GM18505 (cell line): ENCODE data around the gene SDHAF3.
"Not testable (repeated sequence)": the region's sequence is repeated elsewhere in the genome, so short reads cannot be mapped to it uniquely, and the experiment has no call there.

Experiments
- ATAC-seq: cut with Tn5 transposase; IDR thresholded peaks from one replicate; pipeline ENCODE4 v1.9.1; 2021; ENCODE audit not compliant: unreplicated experiment
- POLR2A ChIP-seq: IDR thresholded peaks from 4 replicates; pipeline ENCODE4 v1.6.1; 2011; ENCODE audit warnings: borderline replicate concordance; ENCODE audit not compliant: insufficient read depth, insufficient read length; ENCODE audit errors: extremely low read depth

SDHAF3 gene

DNA sequence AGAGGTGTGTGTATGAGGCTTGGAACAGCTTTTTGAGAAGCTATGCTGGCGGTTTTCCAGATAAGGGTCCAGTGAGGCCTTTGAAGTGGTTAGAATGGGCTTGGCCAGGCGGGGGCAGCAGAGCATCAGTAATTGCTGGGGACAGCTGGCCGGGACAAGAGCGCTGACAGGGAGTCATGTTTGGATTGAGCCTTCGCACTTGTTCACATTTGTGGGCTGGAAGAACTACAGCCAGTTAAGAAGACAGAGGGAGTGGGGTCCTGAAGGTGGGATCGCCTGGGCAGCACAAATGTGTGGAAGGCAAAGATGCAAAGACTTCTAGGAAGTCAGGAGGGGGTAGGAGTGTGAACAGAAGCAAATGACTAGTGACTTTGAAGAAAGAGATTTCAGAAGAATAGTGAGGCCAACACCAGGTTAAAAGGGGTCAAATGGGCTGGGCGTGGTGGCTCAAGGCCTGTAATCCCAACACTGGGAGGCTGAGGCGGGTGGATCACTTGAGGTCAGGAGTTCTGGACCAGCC, 12.7 kb upstream of the SDHAF3 start:
- peak; percentile 96 for ATAC-seq
- TF ChIP-seq POLR2A = no peak

DNA sequence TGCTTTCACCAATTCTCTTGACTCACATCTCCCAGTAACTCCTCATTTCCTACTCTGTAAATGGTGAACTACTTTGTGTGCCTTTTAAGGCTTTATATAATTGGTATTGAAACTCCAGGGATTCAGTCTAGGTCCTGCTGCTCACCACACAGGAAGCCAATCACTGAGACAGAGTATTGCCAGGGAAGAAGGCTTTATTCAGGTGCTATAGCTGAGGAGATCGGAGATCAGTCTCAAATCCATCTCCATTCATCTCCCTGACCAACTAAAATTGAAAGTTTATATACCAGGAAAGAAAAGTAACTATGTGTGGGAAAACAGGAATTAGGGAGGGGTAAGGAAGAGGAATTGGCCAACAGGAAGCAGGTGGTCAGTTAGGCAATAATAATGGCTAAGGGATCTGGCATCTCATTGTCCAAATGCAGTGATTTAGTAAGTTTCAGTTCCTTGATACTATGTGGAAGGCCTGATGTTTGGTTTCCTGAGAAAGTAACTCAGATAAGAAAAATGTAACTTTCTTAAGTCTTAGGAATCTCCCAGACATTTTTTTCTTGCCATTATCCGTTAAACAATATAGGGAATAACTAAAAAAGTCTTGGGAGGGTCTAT, 10.2 kb upstream of the SDHAF3 start:
- TF ChIP-seq POLR2A = no peak
- ATAC-seq = no peak

DNA sequence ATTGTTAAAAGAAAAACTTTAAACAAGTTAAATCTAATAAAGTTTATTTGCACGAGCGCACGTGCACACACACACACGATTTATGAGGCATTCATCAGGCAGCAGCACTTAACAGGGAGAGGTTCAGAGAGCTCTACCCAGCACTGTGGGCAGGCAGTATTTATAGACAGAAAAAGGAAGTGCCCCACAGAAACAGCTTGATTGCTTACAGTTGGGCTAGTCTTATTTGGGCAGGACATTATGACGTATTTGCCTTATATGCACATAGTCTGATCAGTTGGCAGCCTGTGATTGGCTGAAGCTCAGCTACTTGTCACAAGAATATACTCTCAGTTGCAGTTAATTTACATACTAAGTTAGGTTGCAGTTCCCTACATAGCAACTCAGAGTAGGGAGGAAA, 1.2 kb upstream of the SDHAF3 start:
- no peak for ATAC-seq
- TF ChIP-seq POLR2A = no peak

DNA sequence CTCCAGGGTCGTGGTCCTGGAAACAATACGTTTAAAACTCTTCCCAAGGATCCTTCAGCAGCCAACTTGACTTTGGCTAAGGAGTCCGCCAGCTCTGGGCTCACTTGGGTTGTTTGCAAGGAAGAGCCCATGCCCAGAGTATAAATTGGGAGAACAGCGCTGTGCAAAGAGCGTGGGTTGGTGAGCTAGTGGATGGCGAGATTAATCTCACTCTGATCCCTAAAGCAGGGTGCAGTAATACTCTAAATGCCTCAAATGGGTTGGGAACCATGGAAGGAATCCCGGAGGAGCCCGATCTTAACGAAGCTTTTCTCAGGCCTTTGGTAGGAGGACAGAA, 495 bp upstream of the SDHAF3 start:
- TF ChIP-seq POLR2A = no peak
- ATAC-seq = no peak

DNA sequence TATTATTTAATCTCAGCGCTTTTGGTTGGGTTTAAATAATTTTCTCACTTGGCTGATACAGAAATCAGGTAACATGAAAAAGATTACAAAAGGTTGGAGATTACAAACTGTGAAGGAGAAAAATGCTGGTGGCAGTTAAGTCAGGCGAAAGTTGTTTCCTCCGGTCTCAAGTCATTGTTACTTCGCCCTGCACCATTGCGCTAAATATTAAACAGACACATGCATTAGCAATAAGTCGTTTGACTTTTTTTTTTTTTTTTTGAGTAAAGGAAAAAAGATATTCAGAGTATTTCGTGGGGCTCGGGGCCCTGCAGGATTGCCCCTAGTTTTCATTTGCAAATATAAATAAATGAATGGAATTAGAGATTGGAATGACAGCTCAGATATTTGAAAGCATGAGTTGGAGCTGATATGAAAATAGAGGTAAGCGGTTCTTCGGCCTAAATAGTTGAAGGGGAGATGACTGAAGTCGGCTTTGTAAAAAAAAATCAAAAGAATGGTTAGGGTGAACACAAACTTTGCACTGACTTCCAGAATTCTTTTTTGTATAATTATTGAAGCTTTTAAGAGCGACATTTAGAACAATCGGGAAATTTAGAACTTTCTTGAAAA, 914 bp downstream of the SDHAF3 start:
- ATAC-seq = no peak
- no peak for TF ChIP-seq POLR2A

DNA sequence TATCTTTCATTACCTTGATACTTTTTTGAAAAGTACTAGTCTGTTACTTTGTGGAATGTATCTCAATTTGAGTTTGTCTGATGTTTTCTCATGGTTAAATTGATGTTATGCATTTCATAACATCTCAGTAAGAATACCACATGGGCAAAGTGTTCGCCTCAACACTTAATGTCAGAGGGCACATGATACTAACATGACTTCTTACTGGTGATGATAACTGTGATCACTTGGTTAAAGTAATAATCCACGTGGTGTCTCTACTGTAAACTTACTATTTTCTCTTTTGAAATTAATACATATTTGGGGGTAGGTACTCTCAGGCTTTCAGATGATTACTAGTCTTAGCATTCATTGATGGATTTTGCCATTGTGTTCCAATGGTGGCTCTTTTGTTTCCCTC, 2.2 kb downstream of the SDHAF3 start:
- ATAC-seq = no peak
- no peak for TF ChIP-seq POLR2A

DNA sequence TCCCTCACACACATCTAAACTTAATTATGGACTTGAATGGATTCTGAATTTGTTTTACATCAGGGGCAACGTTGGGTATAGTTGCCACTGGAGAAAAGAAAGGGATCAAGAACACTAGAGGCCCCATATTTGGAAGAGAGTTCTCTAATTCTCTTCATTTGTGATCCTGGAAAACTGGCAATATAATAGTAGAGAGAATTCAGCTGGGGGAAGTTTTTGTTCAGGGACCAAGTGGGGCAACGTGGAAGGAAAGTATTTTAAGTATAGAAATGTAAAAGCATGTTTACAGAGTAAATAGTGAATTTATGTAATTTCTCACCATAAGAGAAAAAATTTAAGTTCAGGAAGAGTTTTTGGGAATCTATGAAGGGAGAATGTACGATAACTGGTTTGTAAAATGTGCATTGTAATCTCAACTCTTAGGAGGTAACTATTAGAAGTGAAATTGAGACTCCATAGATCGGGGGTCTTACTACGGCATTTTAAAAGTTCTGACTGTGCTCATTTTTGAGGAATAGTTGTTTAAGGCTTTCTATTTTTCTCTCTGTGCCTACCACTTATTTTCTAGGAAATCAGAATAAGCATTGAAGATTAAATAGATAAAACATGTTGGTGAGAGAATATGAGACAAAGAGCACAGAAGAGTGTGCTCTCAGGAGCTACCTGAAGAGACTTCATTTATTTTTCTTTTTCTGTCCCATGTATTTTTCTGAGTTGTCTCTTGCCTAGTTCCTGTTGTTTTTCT, 3.4 kb downstream of the SDHAF3 start:
- no peak for ATAC-seq
- TF ChIP-seq POLR2A = no peak

DNA sequence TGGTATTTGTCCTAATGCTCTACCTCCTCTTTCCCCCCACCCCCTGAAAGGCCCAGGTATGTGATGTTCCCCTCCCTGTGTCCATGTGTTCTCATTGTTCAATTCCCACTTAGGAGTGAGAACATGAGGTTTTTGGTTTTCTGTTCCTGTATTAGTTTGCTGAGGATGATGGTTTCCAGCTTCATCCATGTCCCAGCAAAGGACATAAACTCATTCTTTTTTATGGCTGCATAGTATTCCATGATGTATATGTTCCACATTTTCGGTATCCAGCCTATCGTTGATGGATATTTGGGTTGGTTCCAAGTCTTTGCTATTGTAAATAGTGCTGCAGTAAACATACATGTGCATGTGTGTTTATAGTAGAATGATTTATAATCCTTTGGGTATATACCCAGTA, 5.6 kb downstream of the SDHAF3 start:
- not testable (repeated sequence) for ATAC-seq

DNA sequence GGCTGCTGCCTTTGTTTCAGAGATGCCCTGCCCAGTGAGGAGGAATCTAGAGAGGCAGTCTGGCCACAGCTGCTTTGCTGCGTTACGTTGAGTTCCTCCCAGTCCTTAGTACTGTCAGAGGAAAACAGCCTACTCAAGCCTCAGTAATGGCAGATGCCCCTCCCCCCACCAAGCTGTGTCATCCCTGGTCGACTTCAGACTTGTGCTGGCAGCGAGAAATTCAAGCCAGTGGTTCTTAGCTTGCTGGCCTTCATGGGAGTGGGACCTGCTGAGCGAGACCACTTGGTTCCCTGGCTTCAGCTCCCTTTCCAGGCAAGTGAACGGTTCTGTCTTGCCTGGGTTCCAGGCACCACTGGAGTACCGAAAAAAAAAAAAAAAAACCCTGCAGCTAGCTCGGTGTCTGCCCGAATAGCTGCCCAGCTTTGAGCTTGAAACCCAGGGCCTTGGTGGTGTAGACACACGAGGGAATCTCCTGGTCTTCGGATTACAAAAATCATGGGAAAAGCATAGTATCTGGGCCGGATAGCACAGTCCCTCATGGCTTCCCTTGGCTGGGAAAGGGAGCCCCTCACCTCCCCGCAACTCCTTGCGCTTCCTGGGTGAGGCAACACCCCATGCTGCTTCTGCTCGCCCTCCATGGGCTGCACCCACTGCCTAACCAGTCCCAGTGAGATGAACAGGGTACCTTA, 9.1 kb downstream of the SDHAF3 start:
- no peak for TF ChIP-seq POLR2A
- no peak for ATAC-seq

DNA sequence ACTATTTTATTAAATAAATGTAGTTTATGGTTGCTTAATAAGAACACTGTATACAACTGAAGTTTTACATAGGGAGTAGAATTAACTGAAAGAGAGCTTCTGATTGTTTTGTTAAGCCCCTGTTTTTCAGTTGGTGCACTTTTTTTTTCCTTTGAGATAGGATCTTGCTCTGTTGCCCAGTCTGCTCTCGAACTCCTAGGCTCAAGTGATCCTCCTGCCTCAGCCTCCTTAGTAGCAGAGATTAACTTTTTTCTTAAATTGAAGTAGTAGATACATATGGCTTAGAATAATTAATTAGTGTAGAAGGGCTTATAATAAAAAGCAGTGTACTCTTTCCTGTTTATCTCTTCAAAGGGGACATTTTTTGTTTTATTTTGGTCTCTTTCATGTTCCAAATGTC, 11.2 kb downstream of the SDHAF3 start:
- TF ChIP-seq POLR2A = no peak
- ATAC-seq = no peak

DNA sequence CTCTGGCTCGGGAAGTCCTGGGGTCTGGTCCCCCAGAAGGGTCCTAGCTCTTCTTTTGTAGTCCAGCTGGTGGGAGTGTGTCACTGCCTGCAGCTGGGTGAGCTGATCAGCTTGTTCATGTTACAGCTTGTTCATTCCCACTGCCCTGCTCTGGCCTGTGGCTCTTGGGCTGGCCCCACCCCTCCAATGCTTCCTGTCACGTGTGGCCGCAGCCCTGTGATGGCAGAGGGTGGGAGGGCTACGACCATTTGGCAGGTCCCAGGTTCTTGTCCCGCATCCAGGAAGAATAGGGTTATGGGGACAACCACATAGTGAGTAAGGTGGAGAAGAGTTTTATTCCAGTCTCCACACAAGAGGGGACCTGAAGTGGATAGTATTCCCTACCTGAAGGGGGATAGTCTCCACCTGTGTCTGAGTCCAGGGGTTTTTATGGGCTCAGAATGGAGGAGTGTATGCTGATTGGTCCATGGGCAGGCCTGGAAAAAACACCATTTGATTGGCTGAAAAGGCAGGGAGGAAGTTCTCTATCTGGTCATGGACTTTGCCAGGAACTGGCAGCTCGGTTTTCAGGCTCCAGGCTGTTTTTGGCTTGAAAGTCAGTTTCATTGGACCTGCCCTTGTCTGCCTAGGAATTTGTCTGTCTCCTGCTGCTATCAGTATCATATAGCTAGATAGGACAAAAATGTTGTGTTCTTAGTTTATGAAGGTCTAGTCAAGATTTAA, 13.1 kb downstream of the SDHAF3 start:
- TF ChIP-seq POLR2A = no peak
- ATAC-seq = no peak

DNA sequence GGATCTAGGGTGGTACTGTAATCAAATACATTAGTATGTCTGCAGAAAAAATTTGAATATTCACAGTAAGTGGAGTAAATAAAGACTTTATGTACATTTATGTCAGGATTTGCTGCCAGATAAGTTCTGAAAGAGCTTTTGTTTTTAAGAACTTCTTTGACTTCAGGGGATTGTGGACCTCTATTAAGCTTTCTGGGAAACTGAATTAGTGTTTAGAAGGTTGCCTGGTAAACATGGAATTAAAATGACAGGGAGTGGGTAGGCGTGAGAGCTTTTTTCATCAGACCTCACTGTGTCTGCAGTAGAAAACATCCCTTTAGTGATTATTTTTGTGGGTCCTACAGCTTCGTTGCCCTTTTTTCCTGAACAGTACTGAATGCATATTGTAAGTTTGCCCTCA, 15.7 kb downstream of the SDHAF3 start:
- no peak for TF ChIP-seq POLR2A
- no peak for ATAC-seq

DNA sequence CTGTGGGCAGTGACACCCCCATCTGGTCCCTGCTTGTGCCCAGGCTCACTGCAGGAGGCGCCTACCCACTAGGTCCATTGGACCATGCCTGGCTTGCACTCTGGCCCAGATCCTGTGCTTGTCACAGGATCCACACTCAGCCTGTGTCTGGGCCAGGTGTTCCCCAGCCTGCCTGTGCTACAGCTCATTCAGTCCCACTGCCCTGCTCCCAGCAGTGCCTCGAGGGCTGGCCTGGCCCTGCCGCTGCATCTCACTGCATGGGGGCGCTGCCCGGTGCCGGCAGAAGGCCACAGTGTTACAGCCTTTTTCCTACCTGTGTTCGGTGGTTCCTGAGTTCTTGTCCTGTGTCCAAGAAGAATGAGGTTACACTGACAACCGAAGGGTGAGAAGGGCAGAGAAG, 21.3 kb downstream of the SDHAF3 start:
- no peak for TF ChIP-seq POLR2A
- no peak for ATAC-seq
